IMR-90 (cell line): ENCODE data around the gene TRPM6. TPM values are rescaled to one million over a fixed set of nuclear protein-coding genes. Genes with fewer than 3 reads are reported as not detected.

Experiments
- ATAC-seq: fragments of 200-7000 bp; cut with Tn5 transposase; 2 replicates; pipeline ENCODE4 v1.9.1; 2020; ENCODE audit warnings: low read depth, mild to moderate bottlenecking, moderate library complexity
- BruUV-seq: library from RNA; stranded (reverse); fragments of 400-500 nt; replicated peaks from 2 replicates; lab custom pipeline; 2021; lab: Mats Ljungman, UMichigan
- CTCF ChIA-PET: fragments of 300-600 bp; formaldehyde crosslinking; extraction: SDS; loops from one replicate; lab custom pipeline; 2021; ENCODE audit warnings: antibody characterized with exemption; lab: Yijun Ruan, JAX
- POLR2A ChIA-PET: fragments of 300-600 bp; sonication (Branson Sonifier 250); formaldehyde crosslinking; loops from one replicate; lab custom pipeline; 2022; ENCODE audit warnings: antibody characterized with exemption; ENCODE audit not compliant: unreplicated experiment; lab: Charles Lee
- DNase-seq: peaks from one replicate; pipeline ENCODE4 v3.0.0; 2013
- H2AFZ ChIP-seq: replicated peaks from 2 replicates; pipeline ENCODE3; 2013; ENCODE audit warnings: low read length, mild to moderate bottlenecking; ENCODE audit not compliant: poor library complexity
- H2AK5ac ChIP-seq: 2 replicates; pipeline ENCODE4 v1.6.1; 2013; ENCODE audit warnings: low read depth, low read length, inconsistent platforms
- H2AK9ac ChIP-seq: replicated peaks from 2 replicates; pipeline ENCODE3; 2013; ENCODE audit warnings: mild to moderate bottlenecking, low read depth, low read length, moderate library complexity; ENCODE audit not compliant: poor library complexity
- H2BK120ac ChIP-seq: 2 replicates; pipeline ENCODE4 v1.6.1; 2013; ENCODE audit warnings: low read depth, low read length, inconsistent platforms
- H2BK15ac ChIP-seq: 3 replicates; pipeline ENCODE4 v1.6.1; 2013; ENCODE audit warnings: low read depth, low read length, inconsistent platforms
- H2BK20ac ChIP-seq: 2 replicates; pipeline ENCODE4 v1.6.1; 2013; ENCODE audit warnings: low read depth, mild to moderate bottlenecking, inconsistent platforms, low read length, moderate library complexity
- H2BK5ac ChIP-seq: 2 replicates; pipeline ENCODE4 v1.6.1; 2013; ENCODE audit warnings: mild to moderate bottlenecking, low read depth, low read length, inconsistent platforms; ENCODE audit not compliant: poor library complexity, severe bottlenecking
- H3K14ac ChIP-seq: replicated peaks from 2 replicates; pipeline ENCODE4 v1.6.1; 2013; ENCODE audit warnings: low read depth, low read length, inconsistent platforms
- H3K18ac ChIP-seq: 2 replicates; pipeline ENCODE4 v1.6.1; 2013; ENCODE audit warnings: low read depth, low read length, control low read depth
- H3K23ac ChIP-seq: 2 replicates; pipeline ENCODE4 v1.6.1; 2013; ENCODE audit warnings: low read depth, low read length, inconsistent platforms
- H3K27ac ChIP-seq: 2 replicates; pipeline ENCODE4 v1.5.1; 2013; ENCODE audit warnings: mild to moderate bottlenecking, control low read depth, low read length; ENCODE audit not compliant: insufficient read depth
- H3K27me3 ChIP-seq: 2 replicates; pipeline ENCODE4 v1.6.1; 2013; ENCODE audit warnings: low read length; ENCODE audit not compliant: control insufficient read depth, insufficient read depth
- H3K36me3 ChIP-seq: 2 replicates; pipeline ENCODE4 v1.6.1; 2013; ENCODE audit warnings: low read length, mixed read lengths; ENCODE audit not compliant: control insufficient read depth, insufficient read depth
- H3K4ac ChIP-seq: 2 replicates; pipeline ENCODE4 v1.6.1; 2013; ENCODE audit warnings: low read depth, low read length, inconsistent platforms
- H3K4me1 ChIP-seq: 2 replicates; pipeline ENCODE4 v1.6.1; 2013; ENCODE audit warnings: low read length, mixed read lengths; ENCODE audit not compliant: control insufficient read depth, insufficient read depth
- H3K4me2 ChIP-seq: 2 replicates; pipeline ENCODE4 v1.6.1; 2013; ENCODE audit warnings: low read depth, mild to moderate bottlenecking, control low read depth, low read length, moderate library complexity
- H3K4me3 ChIP-seq: 2 replicates; pipeline ENCODE4 v1.5.1; 2013; ENCODE audit warnings: low read depth, mild to moderate bottlenecking, control low read depth, low read length, moderate library complexity; ENCODE audit not compliant: insufficient read depth
- H3K56ac ChIP-seq: 2 replicates; pipeline ENCODE4 v1.6.1; 2013; ENCODE audit warnings: low read length, inconsistent platforms; ENCODE audit not compliant: insufficient read depth; ENCODE audit errors: extremely low read depth
- H3K79me1 ChIP-seq, 2 experiments: 2 replicates each; pipeline ENCODE4 v1.6.1; 2013; ENCODE audit warnings: low read length in 2 of 2, inconsistent platforms in 1 of 2, low read depth in 1 of 2
- H3K9ac ChIP-seq: 2 replicates; pipeline ENCODE4 v1.6.1; 2013; ENCODE audit warnings: low read depth, low read length, control low read depth
- H3K9me1 ChIP-seq: 2 replicates; pipeline ENCODE4 v1.6.1; 2013; ENCODE audit warnings: low read length, inconsistent platforms; ENCODE audit not compliant: insufficient read depth
- H3K9me3 ChIP-seq: 2 replicates; pipeline ENCODE4 v1.6.1; 2013; ENCODE audit warnings: low read length; ENCODE audit not compliant: control insufficient read depth, insufficient read depth
- H4K20me1 ChIP-seq: 2 replicates; pipeline ENCODE4 v1.6.1; 2013; ENCODE audit warnings: low read length, inconsistent platforms; ENCODE audit not compliant: insufficient read depth
- H4K5ac ChIP-seq: 2 replicates; pipeline ENCODE4 v1.6.1; 2013; ENCODE audit warnings: mild to moderate bottlenecking, low read depth, low read length, control low read depth
- H4K8ac ChIP-seq, 2 experiments: 2 replicates each; pipeline ENCODE4 v1.6.1; 2013; ENCODE audit warnings: low read depth in 2 of 2, low read length in 2 of 2, control low read depth in 1 of 2, inconsistent platforms in 1 of 2
- H4K91ac ChIP-seq: 2 replicates; pipeline ENCODE4 v1.6.1; 2013; ENCODE audit warnings: low read depth, low read length, inconsistent platforms; ENCODE audit not compliant: insufficient read depth
- CHD1 ChIP-seq: IDR thresholded peaks from 2 replicates; pipeline ENCODE4 v1.6.1; 2012; ENCODE audit warnings: low read depth, low read length, improper control_type of control experiment
- MAFK ChIP-seq: IDR thresholded peaks from 2 replicates; pipeline ENCODE4 v1.6.1; 2012; ENCODE audit warnings: low read depth, low read length, improper control_type of control experiment
- MAZ ChIP-seq: IDR thresholded peaks from 2 replicates; pipeline ENCODE4 v1.6.1; 2012; ENCODE audit warnings: low read depth, mild to moderate bottlenecking, low read length, improper control_type of control experiment, moderate library complexity, borderline replicate concordance
- POLR2A ChIP-seq: IDR thresholded peaks from 2 replicates; pipeline ENCODE4 v1.6.1; 2012; ENCODE audit warnings: mild to moderate bottlenecking, low read depth, low read length
- WGBS, 2 experiments: methylation state at CpG; one replicate each; pipeline versions ENCODE4 v1.1.5 to v1.1.7; 2013; ENCODE audit warnings: missing lambda C conversion rate in 2 of 2; ENCODE audit not compliant: insufficient read length in 1 of 2; ENCODE audit errors: extremely low coverage in 2 of 2; 5-methylcytosine and 5-hydroxymethylcytosine counted together
- dilution Hi-C: fragments of 300-500 bp; cut with HindIII; formaldehyde crosslinking; loops from one replicate; pipeline ENCODE4 v1.14.3; 2018; ENCODE audit warnings: low sequenced_read_pairs; ENCODE audit not compliant: unreplicated experiment
- in situ Hi-C: fragments of 300-500 bp; cut with MboI; formaldehyde crosslinking; loops from 3 replicates; pipeline ENCODE4 v1.14.3; 2019; ENCODE audit warnings: low sequenced_read_pairs, inconsistent platforms, mixed read lengths
- intact Hi-C: fragments of 100-400 bp; cut with micrococcal nuclease; formaldehyde crosslinking; loops from 2 replicates; pipeline ENCODE4 v1.10.0; 2022
- polyA plus RNA-seq, 3 experiments: library from polyadenylated mRNA; depleted of rRNA; stranded (reverse); fragments of >200 nt; gene quantifications; 2 replicates each; pipeline ENCODE4 v1.2.3, GENCODE V29; 2012; ENCODE audit warnings: low replicate concordance in 1 of 3
- total RNA-seq: library from RNA; depleted of rRNA; stranded (reverse); fragments of >200 nt; gene quantifications from 2 replicates; pipeline ENCODE4 v1.2.3, GENCODE V29; 2012

TRPM6 gene
- total and polyA plus RNA-seq, 2 of the 4 experiments (the other 2 are of a cell fraction), result under 0.01 to 0.02 TPM

DNA sequence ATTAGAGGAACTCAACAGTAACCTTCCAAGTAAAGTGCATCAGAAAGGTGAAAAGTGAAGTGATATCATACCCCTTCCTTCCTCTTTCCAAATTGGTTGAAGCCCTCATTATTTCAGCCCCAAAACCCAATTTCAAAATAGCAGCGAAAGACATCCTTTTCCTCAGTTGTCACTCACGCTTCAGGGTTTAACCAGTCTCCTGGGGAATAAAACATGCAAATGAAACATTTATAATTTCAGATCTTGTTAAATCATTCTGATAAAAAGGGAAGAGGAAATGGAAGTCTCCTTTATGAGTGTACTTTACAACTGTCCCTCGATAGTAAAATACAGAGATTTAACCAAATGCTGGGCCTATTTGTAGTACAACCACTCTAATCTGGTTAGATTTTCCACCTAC lies 22.5 kb downstream of the TRPM6 start:
- Histone ChIP-seq H3K23ac (no peak overlapping the region), H3K4me2 (no peak overlapping the region), H4K91ac (no peak overlapping the region), H2BK120ac (no peak overlapping the region), H3K79me1 (no peaks in the 10 kb centered on the region), H4K5ac (no peak overlapping the region), H3K18ac (no peak overlapping the region), H3K4me1 (no peaks in the 10 kb centered on the region), H2BK5ac (no peak overlapping the region), H3K36me3 (no peaks in the 10 kb centered on the region), H3K9me1 (no peaks in the 10 kb centered on the region), H3K56ac (no peak overlapping the region), H2BK20ac (no peak overlapping the region), H3K9me3 (no peaks in the 10 kb centered on the region), H3K14ac (no peak overlapping the region), H2AK9ac (no peak overlapping the region), H2BK15ac (no peak overlapping the region), H4K20me1 (no peaks in the 10 kb centered on the region), H4K8ac (no peak overlapping the region), H3K4ac (no peak overlapping the region), H3K9ac (no peak overlapping the region), H3K4me3 (no peak overlapping the region), H2AFZ (no peak overlapping the region), H3K27ac (no peak overlapping the region), H2AK5ac (no peak overlapping the region), H3K27me3 (no peaks in the 10 kb centered on the region)
- WGBS, 2 experiments, result no CpG with 5 or more reads among the region's 3 CpGs
- ATAC-seq (no peak), DNase-seq (no peak)
- TF ChIP-seq MAFK, result no peak
- no peak for TF ChIP-seq MAZ
- TF ChIP-seq CHD1, result no peak
- TF ChIP-seq POLR2A, result no peak
- no TSS peak for BruUV-seq
- dilution Hi-C loops, result no loop called here
- intact Hi-C loops, result no loop called here
- POLR2A ChIA-PET, result no interaction called here
- in situ Hi-C loops, result no loop called here
- CTCF ChIA-PET, result no interaction called here
